ENCODE data around the gene CPM. TPM values are rescaled to one million over a fixed set of nuclear protein-coding genes. Genes with fewer than 3 reads are reported as not detected.

The CPM gene
- polyA plus RNA-seq, 1 donor (not counting 4 experiments of a cell fraction or from before 2014, with no cell fraction given), result 2.5 TPM

- dilution Hi-C loops (cut with MboI; ENCODE audit: extremely low pct_ligation_motif_present, low sequenced_read_pairs), result no loop called here
- Histone ChIP-seq H3K9ac (ENCODE audit: control insufficient read depth, extremely low read depth, insufficient read depth, low read length) (no peak overlapping the region), H2AFZ (ENCODE audit: control insufficient read depth, low read length) (no peak overlapping the region), H3K4me1 (ENCODE audit: control insufficient read depth, extremely low read depth, insufficient read depth, low read length) (no peaks in the 10 kb centered on the region), H4K20me1 (ENCODE audit: control insufficient read depth, extremely low read depth, insufficient read depth, low read length) (no peaks in the 10 kb centered on the region), H3K27me3 (ENCODE audit: control insufficient read depth, extremely low read depth, insufficient read depth, low read length) (no peaks in the 10 kb centered on the region), H3K4me2 (ENCODE audit: control insufficient read depth, extremely low read depth, insufficient read depth, low read depth, low read length) (no peak overlapping the region), H3K36me3 (ENCODE audit: control insufficient read depth in 2 of 2, extremely low read depth in 1 of 2, insufficient read depth in 2 of 2, low read length in 2 of 2) (no peaks in the 10 kb centered on the region), H3K27ac (ENCODE audit: control insufficient read depth, insufficient read depth, low read length) (no peak overlapping the region), H3K79me2 (ENCODE audit: control insufficient read depth, insufficient read depth, low read length) (no peaks in the 10 kb centered on the region), H3K9me3 (ENCODE audit: control insufficient read depth, low read depth, low read length) (no peaks in the 10 kb centered on the region), H3K4me3 (ENCODE audit: control insufficient read depth in 2 of 3, extremely low read depth in 1 of 3, insufficient read depth in 2 of 3, low read depth in 1 of 3, low read length in 3 of 3) (no peak overlapping the region), H3K9me1 (ENCODE audit: control insufficient read depth, extremely low read depth, insufficient read depth, low read length) (no peaks in the 10 kb centered on the region)
- DNase-seq (ENCODE audit: low read depth, low spot score), result no peak
- TF ChIP-seq CTCF (optimal IDR thresholded peaks at IDR 0.05 in 1 of 3, IDR thresholded peaks at IDR 0.05 in 1 of 3, conservative IDR thresholded peaks at IDR 0.05 in 1 of 3; ENCODE audit: extremely low read depth in 1 of 3, insufficient read depth in 2 of 3, low read length in 3 of 3), result no peak
- TF ChIP-seq EZH2 (IDR thresholded peaks at IDR 0.05; ENCODE audit: low read length), result no peak
- FAIRE-seq, result no peak
Measured at GRCh38 chr12:68886636-68887572, 46.1 kb downstream of the CPM start.

- no peaks in the 10 kb centered on the region for H3K27me3 ChIP-seq (ENCODE audit: control insufficient read depth, extremely low read depth, insufficient read depth, low read length)
- no peaks in the 10 kb centered on the region for H3K9me3 ChIP-seq (ENCODE audit: control insufficient read depth, low read depth, low read length)
- no peak overlapping the region for H3K4me2 ChIP-seq (ENCODE audit: control insufficient read depth, extremely low read depth, insufficient read depth, low read depth, low read length)
- TF ChIP-seq CTCF (optimal IDR thresholded peaks at IDR 0.05 in 1 of 3, IDR thresholded peaks at IDR 0.05 in 1 of 3, conservative IDR thresholded peaks at IDR 0.05 in 1 of 3; ENCODE audit: extremely low read depth in 1 of 3, insufficient read depth in 2 of 3, low read length in 3 of 3) (no peak), EZH2 (IDR thresholded peaks at IDR 0.05; ENCODE audit: low read length) (no peak)
- FAIRE-seq (no peak), DNase-seq (ENCODE audit: low read depth, low spot score) (no peak)
- H3K36me3 ChIP-seq (ENCODE audit: control insufficient read depth in 2 of 2, extremely low read depth in 1 of 2, insufficient read depth in 2 of 2, low read length in 2 of 2), result no peaks in the 10 kb centered on the region
- H3K4me1 ChIP-seq (ENCODE audit: control insufficient read depth, extremely low read depth, insufficient read depth, low read length), result no peaks in the 10 kb centered on the region
- H3K9me1 ChIP-seq (ENCODE audit: control insufficient read depth, extremely low read depth, insufficient read depth, low read length), result no peaks in the 10 kb centered on the region
- no peak overlapping the region for H2AFZ ChIP-seq (ENCODE audit: control insufficient read depth, low read length)
- no peak overlapping the region for H3K9ac ChIP-seq (ENCODE audit: control insufficient read depth, extremely low read depth, insufficient read depth, low read length)
- H4K20me1 ChIP-seq (ENCODE audit: control insufficient read depth, extremely low read depth, insufficient read depth, low read length), result no peaks in the 10 kb centered on the region
- H3K4me3 ChIP-seq (ENCODE audit: control insufficient read depth in 2 of 3, extremely low read depth in 1 of 3, insufficient read depth in 2 of 3, low read depth in 1 of 3, low read length in 3 of 3), result no peak overlapping the region
- H3K27ac ChIP-seq (ENCODE audit: control insufficient read depth, insufficient read depth, low read length), result no peak overlapping the region
- dilution Hi-C loops (cut with MboI; ENCODE audit: extremely low pct_ligation_motif_present, low sequenced_read_pairs), result no loop called here
- H3K79me2 ChIP-seq (ENCODE audit: control insufficient read depth, insufficient read depth, low read length), result no peaks in the 10 kb centered on the region
Measured at GRCh38 chr12:68885381-68885780, 47.6 kb downstream of the CPM start.

Measured in keratinocyte (primary cell).